Left kidney (tissue), 2 donors: Measurements from ENCODE around the gene PHF3. TPM values are rescaled to one million over a fixed set of nuclear protein-coding genes. Genes with fewer than 3 reads are reported as not detected.

Experiments used
- DNase-seq: peaks from one replicate; pipeline ENCODE4 v3.0.0-alpha.2; 2013
- polyA plus RNA-seq: library from polyadenylated mRNA; unstranded; fragments of 120-200 nt; gene quantifications from one replicate; pipeline ENCODE4 v1.2.1, GENCODE V29; 2013; ENCODE audit not compliant: insufficient read length

The PHF3 gene
- polyA plus RNA-seq, 1 donor, result 71.9 TPM

DNA sequence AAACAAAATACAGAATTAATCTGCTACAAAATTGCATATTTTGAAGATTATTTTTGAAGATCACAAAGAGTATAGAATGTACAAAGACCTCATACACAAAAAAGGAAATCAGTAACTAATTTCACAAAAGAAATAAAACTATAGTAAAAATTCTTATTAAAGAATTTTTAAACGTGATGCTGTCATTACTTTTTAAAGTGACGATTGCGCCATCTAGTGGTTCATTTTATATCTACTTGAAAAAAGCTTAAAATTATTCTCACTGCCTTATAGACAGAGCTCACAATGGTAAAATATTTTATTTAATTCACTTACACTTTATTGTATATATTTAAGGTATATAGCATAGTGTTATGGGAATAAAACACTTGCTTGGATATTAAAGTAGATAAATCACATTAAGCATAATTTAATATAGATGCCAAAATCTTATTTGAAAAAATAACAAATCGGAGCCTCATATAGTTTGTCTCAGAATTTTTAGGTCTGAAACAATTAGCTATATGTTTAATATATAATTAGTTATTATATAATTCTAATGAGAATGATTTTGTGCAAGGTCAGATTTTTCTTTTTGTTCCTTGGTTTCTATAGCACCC is 128.8 kb downstream of the PHF3 start:
- peak; percentile 39 for DNase-seq

Other genes with a start within 250 kb of the PHF3 start
- gene PTP4A1, start 63.3 kb upstream of the PHF3 start, polyA plus RNA-seq, result 70.9 TPM